GM10248 (cell line): ENCODE measurements around the gene KCNN4.
A peak's percentile ranks its signal among the peaks of the same experiment; 100 is the strongest.

ENCODE experiments used
- CTCF ChIA-PET: fragments of 300-600 bp; sonication (Branson Sonifier 250); formaldehyde crosslinking; extraction: SDS; loops from one replicate; lab custom pipeline; 2021; ENCODE audit warnings: antibody characterized with exemption; lab: Yijun Ruan, JAX
- POLR2A ChIA-PET: fragments of 350-650 bp; sonication (Branson Sonifier 250); formaldehyde crosslinking; extraction: SDS; loops from one replicate; lab custom pipeline; 2020; ENCODE audit warnings: antibody characterized with exemption; lab: Yijun Ruan, JAX
- DNase-seq: peaks from one replicate; pipeline ENCODE4 v3.0.0; 2012; ENCODE audit errors: extremely low spot score
- CTCF ChIP-seq: IDR thresholded peaks from 2 replicates; pipeline ENCODE4 v1.5.1; 2012; ENCODE audit warnings: mild to moderate bottlenecking, low read depth; ENCODE audit errors: extremely low read depth, missing control alignments, control extremely low read depth

The KCNN4 gene

GRCh38 chr19:43789029-43789428, 8.3 kb upstream of the KCNN4 start:
- no peak for TF ChIP-seq CTCF
- DNase-seq, result no peak
- CTCF ChIA-PET, result interaction anchor here (1.1 to 4.2 kb wide), 4 partner anchors 21 to 270 kb away, joined by 3 to 19 read pairs (median 6); no protein-coding TSS in a partner anchor
- POLR2A ChIA-PET, result no interaction called here

GRCh38 chr19:43786665-43787064, 5.9 kb upstream of the KCNN4 start:
- POLR2A ChIA-PET, result interaction anchor here (0.9 kb wide), 1 partner anchor 118 kb away, joined by 5 read pairs; no protein-coding TSS in a partner anchor
- CTCF ChIA-PET, result interaction anchor here (1.0 to 4.8 kb wide), 7 partner anchors 19 to 118 kb away, joined by 3 to 40 read pairs (median 6); no protein-coding TSS in a partner anchor
- DNase-seq, result no peak
- TF ChIP-seq CTCF, result no peak

GRCh38 chr19:43784981-43785808, 4.4 kb upstream of the KCNN4 start:
- POLR2A ChIA-PET, result no interaction called here
- peak; percentile 92 for TF ChIP-seq CTCF
- CTCF ChIA-PET, result interaction anchor here (0.6 to 4.8 kb wide), 15 partner anchors 10 to 117 kb away, joined by 3 to 40 read pairs (median 7); no protein-coding TSS in a partner anchor
- peak; percentile 71 for DNase-seq

GRCh38 chr19:43784241-43784980, 3.6 kb upstream of the KCNN4 start:
- POLR2A ChIA-PET, result no interaction called here
- TF ChIP-seq CTCF, result no peak
- peak; percentile 44 for DNase-seq
- CTCF ChIA-PET, result interaction anchor here (0.6 to 4.8 kb wide), 15 partner anchors 10 to 116 kb away, joined by 3 to 40 read pairs (median 7); no protein-coding TSS in a partner anchor

- ChIA-PET CTCF (interaction anchor here (4.8 kb wide), 1 partner anchor 16 kb away, joined by 40 read pairs; no protein-coding TSS in a partner anchor), POLR2A (no interaction called here)
- no peak for DNase-seq
These were observed 2.9 kb upstream of the KCNN4 start for GRCh38 chr19:43783636-43784035.

More at GRCh38 chr19:43783636-43784035, 2.9 kb upstream of the KCNN4 start:
- TF ChIP-seq CTCF, result no peak
